ENCODE data around the gene BTBD9.

The BTBD9 gene

GRCh38 chr6:38220069-38220723, 419.5 kb downstream of the BTBD9 start:
- no peak for DNase-seq

GRCh38 chr6:38218235-38218634, 421.5 kb downstream of the BTBD9 start:
- DNase-seq = no peak

DNA sequence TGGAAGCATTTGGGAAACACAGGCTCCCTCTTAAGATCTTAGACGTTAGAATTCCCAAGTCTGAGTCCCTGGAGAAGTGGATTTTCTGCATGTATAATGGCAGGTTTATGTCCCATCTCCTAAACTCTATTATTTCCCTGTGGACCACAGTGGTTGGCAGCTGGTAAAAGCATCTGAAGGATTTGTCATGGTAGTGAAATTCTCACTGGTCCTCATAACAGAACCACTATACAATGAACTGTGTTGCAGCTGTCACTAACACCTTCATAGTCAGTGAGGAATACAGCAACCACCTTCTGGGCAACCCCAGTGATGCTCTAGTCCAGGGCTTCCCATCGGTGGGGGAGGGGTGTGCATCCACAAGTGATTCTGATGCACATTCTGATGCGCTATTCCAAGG, 423.3 kb downstream of the BTBD9 start:
- no peak for DNase-seq

GRCh38 chr6:38215651-38216311, 423.9 kb downstream of the BTBD9 start:
- no peak for DNase-seq

GRCh38 chr6:38215225-38215624, 424.5 kb downstream of the BTBD9 start:
- DNase-seq = no peak

- no peak for DNase-seq
Measured at GRCh38 chr6:38214159-38214558, 425.6 kb downstream of the BTBD9 start.

GRCh38 chr6:38213251-38213658, 426.5 kb downstream of the BTBD9 start:
- DNase-seq = no peak

- no peak for DNase-seq
Measured at GRCh38 chr6:38212579-38212978, 427.1 kb downstream of the BTBD9 start.

DNA sequence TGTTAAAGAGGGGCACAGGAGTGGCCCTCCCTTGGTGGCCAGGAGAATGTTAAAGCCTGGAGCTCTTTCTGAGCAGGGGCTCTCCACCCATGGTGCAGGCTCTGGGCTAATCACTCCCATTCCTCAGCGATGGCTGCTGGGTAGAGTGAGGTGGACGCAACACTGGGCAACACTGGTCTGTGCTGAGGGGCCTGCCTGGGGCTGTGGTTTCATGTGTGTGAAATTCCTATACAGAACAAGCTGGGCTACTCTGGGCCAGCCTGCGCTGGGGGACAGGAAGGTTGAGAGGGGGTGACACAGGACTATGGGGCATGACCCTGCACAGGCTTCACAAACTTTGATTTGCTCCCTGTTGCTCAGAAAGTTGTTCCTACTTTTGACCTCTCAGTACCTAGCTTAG, 427.6 kb downstream of the BTBD9 start:
- DNase-seq = no peak

- no peak for DNase-seq
Measured at GRCh38 chr6:38209371-38210260, 430.1 kb downstream of the BTBD9 start.

DNA sequence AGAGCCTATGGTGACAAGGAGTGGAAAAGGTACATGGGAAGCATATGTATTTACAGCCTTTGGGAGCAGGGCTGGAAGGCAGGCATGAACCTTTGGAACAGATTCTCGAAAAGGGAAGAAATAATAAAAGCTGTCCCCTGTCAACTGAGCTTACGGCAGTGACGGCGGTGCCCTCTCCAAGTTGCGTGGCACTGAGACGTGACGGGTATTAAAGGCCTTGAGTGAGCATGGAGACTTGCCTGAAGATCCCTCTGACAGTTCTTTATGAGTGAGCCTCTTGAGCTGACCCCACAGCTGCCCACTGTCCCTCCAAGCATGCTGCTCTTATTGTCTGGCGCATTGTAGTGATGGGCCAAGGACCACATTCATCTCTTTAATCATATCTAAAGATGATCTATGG, 431.7 kb downstream of the BTBD9 start:
- no peak for DNase-seq

- DNase-seq = no peak
Measured at GRCh38 chr6:38207375-38207774, 432.4 kb downstream of the BTBD9 start.

- no peak for DNase-seq
Measured at GRCh38 chr6:38198219-38198618, 441.5 kb downstream of the BTBD9 start.

DNA sequence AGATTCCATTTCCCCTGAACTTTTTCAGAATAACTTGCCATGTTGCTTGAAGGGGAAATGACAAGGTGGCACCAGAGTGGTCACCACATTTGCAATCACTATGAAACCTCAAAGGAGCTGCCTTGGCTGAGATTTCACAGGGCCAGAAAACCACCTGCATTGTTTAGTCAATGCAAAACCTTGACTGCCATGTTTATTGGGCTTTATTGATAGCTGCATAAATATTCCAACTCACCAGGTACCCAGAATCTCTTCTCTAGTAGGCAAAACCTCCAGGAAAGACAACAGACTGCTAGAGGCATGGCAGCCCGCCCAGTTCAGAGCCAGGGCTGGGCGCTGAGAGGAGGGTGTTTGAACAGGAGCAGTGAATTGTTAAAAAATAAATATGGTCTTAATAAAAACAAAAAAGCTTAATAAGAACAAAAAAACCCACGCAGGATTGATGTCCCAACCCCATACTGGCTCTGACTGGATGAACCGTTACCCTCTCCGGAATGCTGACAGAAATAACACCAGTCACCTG, 444.6 kb downstream of the BTBD9 start:
- no peak for DNase-seq

- no peak for DNase-seq
Measured at GRCh38 chr6:38194589-38194988, 445.1 kb downstream of the BTBD9 start.

DNA sequence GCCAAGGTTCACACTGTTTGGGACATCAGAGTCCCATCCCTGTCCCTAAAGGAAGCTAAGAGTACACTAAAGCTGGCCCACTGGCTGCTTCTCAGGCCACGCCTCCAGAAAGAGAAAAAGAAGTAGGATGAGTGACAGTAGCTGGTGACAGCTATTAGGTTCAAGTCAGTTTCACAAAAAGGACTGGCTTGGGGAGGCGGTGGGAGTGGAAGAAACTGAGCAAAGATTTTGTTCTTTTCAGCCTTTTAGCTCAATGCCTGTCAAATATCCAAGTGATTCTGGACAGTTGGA, 445.5 kb downstream of the BTBD9 start:
- no peak for DNase-seq

GRCh38 chr6:38193481-38194281, 446.0 kb downstream of the BTBD9 start:
- no peak for DNase-seq

DNA sequence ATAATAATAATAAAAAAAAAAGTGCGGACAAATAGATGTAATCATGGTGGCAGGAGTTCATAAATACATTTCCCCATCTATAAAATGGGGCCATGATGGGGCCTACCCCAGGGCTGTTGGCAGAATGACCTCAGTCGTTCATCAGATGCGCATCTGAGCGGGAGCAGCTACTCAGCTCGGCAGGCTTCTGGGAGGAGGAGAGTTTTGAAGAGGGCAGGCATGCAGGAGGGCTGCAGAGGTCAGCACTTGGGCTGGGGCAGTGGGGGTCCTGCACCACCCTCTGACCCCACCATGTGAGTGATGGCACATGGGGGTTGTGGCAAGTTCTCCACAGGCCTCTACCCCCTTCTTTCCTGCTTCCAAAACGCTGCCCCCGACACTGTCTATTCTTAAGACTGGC, 446.7 kb downstream of the BTBD9 start:
- DNase-seq = no peak

DNA sequence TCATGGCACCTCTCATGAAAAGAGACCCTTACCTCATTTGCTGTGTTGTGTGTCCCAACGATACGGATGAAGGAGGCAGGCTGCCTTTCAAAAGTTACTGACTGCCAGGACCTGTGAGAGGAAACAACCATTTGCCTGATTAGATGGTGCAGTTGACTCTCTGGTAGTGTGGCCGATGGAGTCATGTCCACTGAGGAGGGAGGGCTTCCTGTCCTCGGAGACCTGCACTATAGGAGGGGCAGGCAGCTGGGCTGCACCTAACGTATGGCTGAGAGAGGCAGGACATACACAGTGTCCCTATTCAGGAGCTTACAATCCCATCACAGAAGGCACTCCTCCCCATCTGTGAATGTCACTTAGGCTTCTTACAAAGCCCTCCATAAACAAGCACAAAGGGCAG, 447.2 kb downstream of the BTBD9 start:
- no peak for DNase-seq

DNA sequence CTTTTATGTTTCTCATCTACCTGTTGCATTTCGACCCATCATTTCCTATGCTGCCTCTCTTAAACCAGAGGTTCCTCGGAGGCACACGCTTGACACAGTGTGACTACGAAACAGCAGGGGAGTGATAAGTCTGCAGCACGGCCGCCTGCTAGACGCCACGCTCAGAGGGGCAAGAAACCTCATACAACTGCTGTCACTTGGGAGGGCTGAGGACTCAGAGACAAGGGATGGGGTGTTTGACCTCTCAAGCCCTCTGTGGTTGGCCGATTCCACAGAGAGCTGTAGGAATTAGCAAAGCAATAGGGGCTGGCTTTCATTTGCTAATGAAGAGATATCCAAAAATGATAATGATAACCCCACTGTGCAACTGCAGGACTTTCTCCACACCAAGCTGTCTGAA, 447.7 kb downstream of the BTBD9 start:
- DNase-seq = no peak

DNA sequence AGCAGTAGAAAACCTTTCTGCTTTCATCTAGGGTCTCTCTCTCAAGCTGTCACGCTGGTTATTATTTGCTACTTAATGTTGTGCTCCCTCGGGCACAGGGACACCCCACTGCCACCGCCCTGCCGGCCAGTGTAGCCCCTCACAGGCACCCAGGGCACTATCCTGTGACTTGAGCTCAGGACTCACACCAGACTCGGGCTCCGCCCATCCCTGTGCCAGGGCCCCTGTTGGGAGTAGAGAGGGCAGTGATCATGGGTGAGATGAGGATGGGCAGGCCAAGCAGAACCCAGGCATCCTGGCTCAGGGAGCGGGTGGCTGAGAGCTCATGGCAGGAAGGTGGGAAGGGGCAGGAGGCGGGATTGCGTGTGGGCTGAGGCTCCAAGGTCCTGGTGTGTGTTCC, 448.3 kb downstream of the BTBD9 start:
- no peak for DNase-seq

DNA sequence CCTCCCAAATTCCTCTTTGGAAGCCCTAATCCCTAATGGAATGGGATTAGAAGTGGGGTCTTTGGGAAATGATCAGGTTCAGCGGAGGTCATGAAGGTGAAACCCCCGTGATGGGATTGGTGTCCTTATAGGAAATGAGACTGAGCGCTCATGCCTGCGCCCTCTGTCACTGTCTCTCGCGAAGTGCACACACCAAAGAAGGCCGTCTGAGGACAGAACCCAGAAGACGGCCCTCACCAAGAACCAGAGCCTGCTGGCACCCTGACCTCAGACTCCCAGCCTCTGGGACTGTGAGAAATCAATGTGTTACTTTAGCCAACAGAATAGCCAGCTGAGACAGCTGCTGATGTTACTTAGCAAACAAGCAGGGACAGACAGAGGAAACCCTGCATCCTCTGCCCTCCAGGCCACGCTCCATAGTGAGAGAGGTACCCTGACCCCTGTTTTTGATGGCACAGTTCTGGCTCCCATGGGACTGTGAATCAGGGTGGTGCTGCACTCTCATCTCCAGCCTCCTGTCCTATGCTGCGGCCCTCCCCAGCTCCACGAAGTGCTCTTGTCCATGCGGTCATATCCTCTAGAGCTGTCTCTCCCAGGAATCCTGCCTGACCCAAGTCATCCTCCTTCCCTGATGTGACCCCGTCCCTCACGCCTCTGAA, 450.9 kb downstream of the BTBD9 start:
- no peak for DNase-seq
